Right lobe of liver (tissue), 6 donors: ENCODE measurements around the gene PPM1H. TPM values are rescaled to one million over a fixed set of nuclear protein-coding genes. Genes with fewer than 3 reads are reported as not detected.

Experiments
- ATAC-seq, 4 donors: fragments of 200-7000 bp; cut with Tn5 transposase; one replicate each; pipeline ENCODE4 v1.9.1; 2020; ENCODE audit warnings: mild to moderate bottlenecking in 4 of 4, moderate library complexity in 4 of 4
- DNase-seq, 3 donors: peaks; one replicate each; pipeline ENCODE4 v3.0.0-alpha.2; 2020
- H3K27ac ChIP-seq, 3 donors: fragments of 200-600 bp; one replicate each; pipeline ENCODE4 v1.8.0; 2022
- H3K27me3 ChIP-seq, 2 donors: fragments of 200-600 bp; one replicate each; pipeline ENCODE4 v1.8.0; 2022
- H3K36me3 ChIP-seq, 4 donors: fragments of 200-600 bp; sonication (generic) in 1 of 4; one replicate each; pipeline versions ENCODE4 v1.5.1 to v1.8.0; 2017 to 2022; ENCODE audit warnings: control low read depth in 1 of 4
- H3K4me1 ChIP-seq, 4 donors: fragments of 200-600 bp; sonication (generic) in 1 of 4; one replicate each; pipeline versions ENCODE4 v1.5.1 to v1.8.0; 2017 to 2022; ENCODE audit warnings: control low read depth in 1 of 4
- H3K4me3 ChIP-seq, 3 donors: fragments of 200-600 bp; one replicate each; pipeline ENCODE4 v1.8.0; 2022
- H3K9me3 ChIP-seq, 4 donors: fragments of 200-600 bp; sonication (generic) in 1 of 4; one replicate each; pipeline versions ENCODE4 v1.5.1 to v1.8.0; 2017 to 2022; ENCODE audit warnings: control low read depth in 1 of 4
- POLR2A ChIP-seq: fragments of 450-650 bp; IDR thresholded peaks from one replicate; pipeline ENCODE4 v1.6.1; 2017; ENCODE audit warnings: antibody characterized with exemption, mild to moderate bottlenecking
- WGBS: methylation state at CpG from one replicate; pipeline ENCODE4 v1.1.6; 2018; ENCODE audit warnings: low coverage, low lambda C conversion rate; ENCODE audit not compliant: insufficient coverage; ENCODE audit errors: missing lambda C conversion rate; 5-methylcytosine and 5-hydroxymethylcytosine counted together
- intact Hi-C, 2 donors: fragments of 100-400 bp; cut with DNase I; formaldehyde crosslinking; loops; one replicate each; pipeline versions ENCODE4 v1.11.2 to v1.14.1; 2022
- total RNA-seq, 6 experiments: library from RNA; depleted of rRNA in 2 of 6; stranded (reverse); fragments of >200 nt in 2 of 6; fragmentation: NEBNext Ultra II Directional in 3 of 6; extraction: Animal tissue kit (Norgen Biotek cat#: 25700) in 3 of 6; gene quantifications; one replicate each; pipeline versions ENCODE4 v1.1.0 to v1.2.4, GENCODE V29; 2016 to 2023
- TF ChIP-seq, protein P1 (sequence below), 4 donors: fragments of 200-600 bp in 3 of 4; fragments of 450-650 bp in 1 of 4; IDR thresholded peaks; one replicate each; pipeline versions ENCODE4 v1.5.1 to v1.8.0; 2016 to 2022; ENCODE audit warnings: antibody characterized with exemption in 4 of 4, mild to moderate bottlenecking in 2 of 4
- donor health status: DM: no; HTN: yes; CAD: no.
- donor health status: DM: no; HTN: no; CAD: no.
- donor health status: DM: no; HTN: no; CAD: no.
- donor health status: DM: no; HTN: yes; CAD: no.
- donor health status: DM: no; HTN: yes; CAD: no.

The PPM1H gene
- total RNA-seq, 6 experiments from 2014 or later = 3.8 to 9.2 (median 6.5) TPM

DNA sequence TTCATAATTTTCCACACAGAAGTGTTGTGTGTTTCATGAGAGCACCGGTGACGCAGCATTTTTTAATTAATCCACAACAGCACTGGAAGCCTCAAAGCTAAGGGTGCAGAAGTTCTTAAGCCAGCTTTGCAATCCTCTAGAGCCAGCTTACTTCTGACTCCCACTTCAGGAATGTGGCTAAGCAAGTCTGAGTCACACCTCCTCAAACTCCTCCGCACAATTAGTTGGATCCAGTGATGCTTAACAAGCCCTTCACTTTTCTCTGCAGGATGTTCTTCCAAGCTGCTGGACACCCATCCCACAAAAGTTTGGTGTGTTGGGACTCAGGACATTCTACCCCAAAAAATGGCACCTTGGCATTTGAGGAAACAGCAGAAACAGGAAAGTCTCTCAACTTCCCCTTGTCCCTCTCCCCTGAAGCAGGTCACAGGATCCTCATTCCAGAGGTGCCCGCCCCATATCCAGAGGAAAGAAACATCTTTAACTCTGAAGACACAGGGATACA lies 210.0 kb downstream of the PPM1H start:
- no peak for DNase-seq
- intact Hi-C loops = no loop called here
- ATAC-seq = peak in 2 of 4 donors; percentile 44 to 45

DNA sequence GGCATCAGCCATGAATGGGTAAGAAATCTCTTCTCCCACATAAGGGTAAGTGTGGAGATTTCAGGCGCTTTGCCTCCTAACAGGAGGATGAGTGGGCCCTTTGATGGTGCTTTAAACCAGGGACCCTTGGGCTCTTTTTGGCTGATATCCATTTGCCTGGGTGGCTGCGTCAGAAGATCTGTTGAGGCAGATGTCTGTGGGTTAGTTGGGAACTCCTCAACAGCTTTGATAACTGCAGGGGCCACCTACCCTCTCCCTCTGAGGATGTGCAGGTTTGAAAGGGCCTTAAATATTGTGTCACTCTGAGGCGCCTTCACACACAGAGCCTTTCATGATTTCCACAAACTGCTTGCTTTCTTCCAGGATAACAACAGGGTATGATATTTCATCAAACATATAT lies 210.7 kb downstream of the PPM1H start:
- TF ChIP-seq, protein P1, sequence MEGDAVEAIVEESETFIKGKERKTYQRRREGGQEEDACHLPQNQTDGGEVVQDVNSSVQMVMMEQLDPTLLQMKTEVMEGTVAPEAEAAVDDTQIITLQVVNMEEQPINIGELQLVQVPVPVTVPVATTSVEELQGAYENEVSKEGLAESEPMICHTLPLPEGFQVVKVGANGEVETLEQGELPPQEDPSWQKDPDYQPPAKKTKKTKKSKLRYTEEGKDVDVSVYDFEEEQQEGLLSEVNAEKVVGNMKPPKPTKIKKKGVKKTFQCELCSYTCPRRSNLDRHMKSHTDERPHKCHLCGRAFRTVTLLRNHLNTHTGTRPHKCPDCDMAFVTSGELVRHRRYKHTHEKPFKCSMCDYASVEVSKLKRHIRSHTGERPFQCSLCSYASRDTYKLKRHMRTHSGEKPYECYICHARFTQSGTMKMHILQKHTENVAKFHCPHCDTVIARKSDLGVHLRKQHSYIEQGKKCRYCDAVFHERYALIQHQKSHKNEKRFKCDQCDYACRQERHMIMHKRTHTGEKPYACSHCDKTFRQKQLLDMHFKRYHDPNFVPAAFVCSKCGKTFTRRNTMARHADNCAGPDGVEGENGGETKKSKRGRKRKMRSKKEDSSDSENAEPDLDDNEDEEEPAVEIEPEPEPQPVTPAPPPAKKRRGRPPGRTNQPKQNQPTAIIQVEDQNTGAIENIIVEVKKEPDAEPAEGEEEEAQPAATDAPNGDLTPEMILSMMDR (IDR thresholded peaks at IDR 0.05) = no peak
- no peak for TF ChIP-seq POLR2A
- Histone ChIP-seq H3K9me3 (no peaks in the 10 kb centered on the region), H3K27ac (no peak overlapping the region), H3K36me3 (no peaks in the 10 kb centered on the region), H3K4me3 (no peak overlapping the region), H3K27me3 (no peaks in the 10 kb centered on the region), H3K4me1 (no peaks in the 10 kb centered on the region)
- intact Hi-C loops = no loop called here
- no peak for DNase-seq
- WGBS = 88% methylated on average over 2 of the region's 3 CpGs
- no peak for ATAC-seq

More for the DNA sequence above, 210.0 kb downstream of the PPM1H start:
- H3K4me1 ChIP-seq = no peaks in the 10 kb centered on the region
- no peaks in the 10 kb centered on the region for H3K27me3 ChIP-seq
- 85% methylated on average over 4 of the region's 4 CpGs for WGBS
- H3K36me3 ChIP-seq = no peaks in the 10 kb centered on the region
- no peak overlapping the region for H3K27ac ChIP-seq
- TF ChIP-seq, protein P1 (IDR thresholded peaks at IDR 0.05) = no peak
- no peak for TF ChIP-seq POLR2A
- H3K9me3 ChIP-seq = no peaks in the 10 kb centered on the region
- H3K4me3 ChIP-seq = no peak overlapping the region

DNA sequence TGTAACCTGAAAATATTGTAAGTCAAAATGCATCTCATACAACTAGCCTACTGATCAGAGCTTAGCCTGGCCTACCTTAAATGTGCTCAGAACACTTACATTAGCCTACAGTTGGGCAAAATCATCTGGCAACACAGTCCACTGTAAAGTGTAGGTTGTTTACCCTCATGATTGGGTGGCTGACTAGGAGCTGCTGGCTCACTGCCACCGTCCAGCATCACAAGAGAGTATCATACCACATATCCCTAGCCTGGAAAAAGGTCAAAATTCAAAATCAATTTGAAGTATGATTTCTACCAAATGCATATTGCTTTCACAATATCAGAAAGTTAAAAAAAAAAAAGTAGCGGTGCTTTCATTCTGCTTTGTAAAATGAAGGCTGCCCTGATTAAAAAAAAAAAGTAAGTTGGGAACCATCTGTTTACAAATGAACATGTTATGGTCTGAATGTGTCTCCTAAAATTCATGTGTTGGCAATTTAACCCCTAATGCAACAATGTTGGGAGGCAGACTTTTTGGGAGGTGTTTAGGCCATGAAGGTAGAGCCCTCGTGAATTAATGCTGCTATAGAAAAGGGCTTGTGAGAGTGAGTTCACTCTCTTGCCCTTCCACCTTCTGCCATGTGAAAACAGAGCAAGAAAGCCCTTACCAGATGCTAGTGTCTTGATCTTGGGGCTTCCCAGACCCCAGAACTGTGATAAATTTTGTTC lies 211.8 kb downstream of the PPM1H start:
- TF ChIP-seq, protein P1 (IDR thresholded peaks at IDR 0.05) = no peak
- no peak overlapping the region for H3K4me3 ChIP-seq
- ATAC-seq (no peak), DNase-seq (no peak)
- no peaks in the 10 kb centered on the region for H3K4me1 ChIP-seq
- H3K27me3 ChIP-seq = no peaks in the 10 kb centered on the region
- H3K9me3 ChIP-seq = no peaks in the 10 kb centered on the region
- intact Hi-C loops = no loop called here
- WGBS = 89% methylated on average over 3 of the region's 3 CpGs
- H3K36me3 ChIP-seq = no peaks in the 10 kb centered on the region
- no peak overlapping the region for H3K27ac ChIP-seq

DNA sequence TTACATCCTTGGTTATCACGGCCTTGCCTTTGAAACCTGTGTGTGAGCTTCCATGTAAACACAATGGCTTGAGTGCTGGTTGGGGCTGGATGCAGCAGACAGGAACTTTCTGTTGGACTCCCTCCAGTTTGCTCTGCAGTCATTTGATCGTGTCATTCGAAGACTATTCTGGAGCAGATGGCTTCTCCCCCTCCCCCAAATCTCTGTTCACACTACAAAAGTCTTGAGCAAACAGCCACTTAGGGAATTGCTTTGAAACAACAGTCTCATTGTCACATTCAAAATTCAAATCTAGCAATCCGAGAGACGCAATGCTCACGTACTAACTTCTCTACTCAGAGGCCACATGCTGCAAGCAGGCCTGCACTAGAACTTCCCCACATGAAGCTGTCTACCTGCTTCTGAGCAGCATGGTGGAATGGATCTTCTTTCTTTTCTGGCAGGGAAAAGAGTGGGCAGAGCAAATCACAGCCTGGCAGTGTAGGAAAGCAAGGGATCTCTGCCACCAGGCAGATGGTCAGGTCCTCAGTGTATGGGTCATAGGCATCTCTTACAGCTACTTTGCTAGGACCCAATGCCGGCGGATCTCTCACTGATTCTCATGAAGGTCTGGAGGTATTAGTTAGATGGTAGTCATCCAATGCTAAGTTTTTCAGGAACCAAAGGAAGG lies 214.2 kb downstream of the PPM1H start:
- ATAC-seq (peak in 1 of 4 donors; percentile 37), DNase-seq (no peak)
- H3K4me3 ChIP-seq = no peak overlapping the region
- intact Hi-C loops = no loop called here
- no peaks in the 10 kb centered on the region for H3K36me3 ChIP-seq
- no peak overlapping the region for H3K27ac ChIP-seq
- TF ChIP-seq, protein P1 (IDR thresholded peaks at IDR 0.05) = no peak
- TF ChIP-seq POLR2A = no peak
- H3K27me3 ChIP-seq = no peaks in the 10 kb centered on the region
- no peaks in the 10 kb centered on the region for H3K9me3 ChIP-seq
- 72% methylated on average over 6 of the region's 8 CpGs for WGBS
- H3K4me1 ChIP-seq = no peaks in the 10 kb centered on the region
